GF-D8 (cell line): ENCODE data around the gene HP.
A peak's percentile ranks its signal among the peaks of the same experiment; 100 is the strongest.
"Not testable (repeated sequence)": the region's sequence is repeated elsewhere in the genome, so short reads cannot be mapped to it uniquely, and the experiment has no call there.

Experiments used
- DNase-seq: peaks from one replicate; lab custom pipeline; 2025; lab: John Stamatoyannopoulos, UW

Gene HP

DNA sequence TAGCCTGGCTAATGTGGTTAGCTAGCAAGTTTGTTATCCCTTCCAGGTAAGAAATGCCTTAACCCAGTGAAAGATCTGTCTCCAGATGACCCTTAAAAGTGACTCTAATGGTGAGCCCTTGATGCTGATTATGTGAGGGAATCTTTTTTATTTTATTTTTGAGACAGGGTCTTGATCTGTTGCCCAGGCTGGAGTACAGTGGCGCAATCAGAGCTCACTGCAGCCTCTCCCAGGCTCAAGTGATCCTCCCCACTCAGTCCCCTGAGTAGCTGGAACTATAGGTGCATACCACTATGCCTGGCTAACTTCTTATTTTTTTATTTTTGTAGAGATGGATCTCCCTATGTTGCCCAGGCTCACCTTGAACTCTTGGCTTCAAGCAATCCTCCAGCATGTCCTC, 10.8 kb upstream of the HP start:
- no peak for DNase-seq

DNA sequence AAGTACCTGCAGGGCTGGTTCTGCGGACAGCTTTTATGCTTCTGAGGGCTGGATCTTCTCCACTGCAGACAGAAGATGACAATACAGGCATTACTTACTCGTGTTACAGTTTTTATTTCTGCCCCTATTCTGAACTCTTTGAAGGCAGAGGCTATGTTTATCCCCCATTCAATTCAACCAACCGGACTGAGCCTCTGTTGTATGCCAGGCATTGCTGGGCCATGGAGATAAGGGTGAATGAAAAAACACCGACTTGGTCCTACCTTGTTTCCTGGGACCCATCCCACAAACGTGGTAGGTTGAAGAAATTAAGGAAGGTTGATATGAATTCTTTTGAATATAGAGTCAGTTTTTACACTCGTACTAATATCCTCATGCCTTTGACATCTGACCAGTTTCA, 10.0 kb upstream of the HP start:
- DNase-seq: no peak

DNA sequence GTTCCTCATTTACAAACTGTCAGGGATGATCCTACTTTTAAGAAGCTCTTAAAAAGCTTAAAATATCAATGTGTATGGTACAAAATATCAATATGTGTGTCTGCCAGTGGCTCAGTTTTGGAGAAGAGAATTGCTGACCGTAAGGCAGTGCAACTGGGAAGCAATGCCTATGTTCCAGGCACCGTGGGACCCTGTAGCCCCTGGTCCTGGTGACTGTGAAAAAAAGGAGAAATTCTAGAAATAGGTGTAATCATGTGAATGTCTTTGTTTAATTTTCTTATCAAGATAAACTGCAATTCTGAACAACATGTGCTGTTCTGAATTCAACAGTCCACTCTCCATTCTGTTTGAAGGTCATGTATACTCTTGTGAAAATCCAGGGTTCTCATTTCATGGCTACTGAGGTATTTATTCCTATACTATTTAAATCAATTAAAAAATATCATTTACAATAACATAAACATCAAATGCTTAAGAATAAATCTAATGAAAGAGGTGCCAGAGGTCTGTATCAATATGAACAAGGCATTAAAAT, 9.4 kb upstream of the HP start:
- no peak for DNase-seq

GRCh38 chr16:72049110-72049509, 5.2 kb upstream of the HP start:
- no peak for DNase-seq

GRCh38 chr16:72050769-72051464, 3.4 kb upstream of the HP start:
- DNase-seq: peak; percentile 30

- peak; percentile 78 for DNase-seq
Measured at GRCh38 chr16:72051818-72052217, 2.5 kb upstream of the HP start.

GRCh38 chr16:72055911-72056310, 1.6 kb downstream of the HP start:
- DNase-seq: no peak

GRCh38 chr16:72057313-72057712, 3.0 kb downstream of the HP start:
- not testable (repeated sequence) for DNase-seq

GRCh38 chr16:72059060-72059459, 4.8 kb downstream of the HP start:
- not testable (repeated sequence) for DNase-seq

DNA sequence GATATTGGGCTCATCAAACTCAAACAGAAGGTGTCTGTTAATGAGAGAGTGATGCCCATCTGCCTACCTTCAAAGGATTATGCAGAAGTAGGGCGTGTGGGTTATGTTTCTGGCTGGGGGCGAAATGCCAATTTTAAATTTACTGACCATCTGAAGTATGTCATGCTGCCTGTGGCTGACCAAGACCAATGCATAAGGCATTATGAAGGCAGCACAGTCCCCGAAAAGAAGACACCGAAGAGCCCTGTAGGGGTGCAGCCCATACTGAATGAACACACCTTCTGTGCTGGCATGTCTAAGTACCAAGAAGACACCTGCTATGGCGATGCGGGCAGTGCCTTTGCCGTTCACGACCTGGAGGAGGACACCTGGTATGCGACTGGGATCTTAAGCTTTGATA, 6.1 kb downstream of the HP start:
- DNase-seq: no peak

DNA sequence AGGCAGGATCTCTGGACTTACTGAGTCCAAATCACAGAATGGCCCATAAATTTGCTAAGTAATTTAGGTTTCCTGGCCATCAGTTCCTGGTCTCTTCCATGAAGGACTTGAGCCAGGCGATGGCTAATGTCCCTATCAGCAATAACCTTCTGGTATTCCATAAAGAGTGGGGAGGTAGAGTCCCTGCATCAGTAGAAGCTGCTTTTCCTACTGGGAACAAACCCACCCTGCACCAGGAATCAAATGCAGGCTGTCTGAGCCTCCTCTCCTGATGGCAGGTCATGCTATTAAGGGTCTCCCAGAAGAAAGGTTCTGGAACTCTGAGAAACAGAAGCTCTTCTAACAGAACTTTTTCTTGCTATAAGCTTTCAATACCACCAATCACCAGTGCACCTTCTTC, 7.3 kb downstream of the HP start:
- no peak for DNase-seq

DNA sequence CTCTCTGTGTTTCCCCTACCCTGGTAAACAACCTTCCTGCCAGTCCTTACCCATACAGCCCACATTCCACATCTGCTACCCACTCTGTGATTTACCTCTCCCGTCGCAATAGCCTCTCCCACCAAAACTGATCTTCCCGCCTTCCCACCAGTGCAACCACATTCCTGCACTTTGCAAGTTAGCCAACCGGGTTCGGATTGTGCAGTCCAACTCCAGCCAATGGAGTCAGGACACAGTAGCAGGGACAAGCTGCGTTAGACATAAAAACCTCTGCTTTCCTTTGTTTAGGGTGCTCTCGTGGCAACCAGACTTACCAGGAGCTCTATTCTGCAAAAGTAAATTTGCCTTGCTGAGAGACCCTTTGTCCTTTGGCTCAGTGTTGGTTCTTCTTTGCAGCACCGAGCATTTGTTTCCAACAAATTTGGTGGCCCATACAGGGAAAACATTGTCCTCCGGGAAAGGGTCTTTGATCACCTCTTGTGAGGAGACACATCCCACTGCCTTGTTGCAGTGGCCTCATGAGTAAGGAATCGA, 10.1 kb downstream of the HP start:
- no peak for DNase-seq

DNA sequence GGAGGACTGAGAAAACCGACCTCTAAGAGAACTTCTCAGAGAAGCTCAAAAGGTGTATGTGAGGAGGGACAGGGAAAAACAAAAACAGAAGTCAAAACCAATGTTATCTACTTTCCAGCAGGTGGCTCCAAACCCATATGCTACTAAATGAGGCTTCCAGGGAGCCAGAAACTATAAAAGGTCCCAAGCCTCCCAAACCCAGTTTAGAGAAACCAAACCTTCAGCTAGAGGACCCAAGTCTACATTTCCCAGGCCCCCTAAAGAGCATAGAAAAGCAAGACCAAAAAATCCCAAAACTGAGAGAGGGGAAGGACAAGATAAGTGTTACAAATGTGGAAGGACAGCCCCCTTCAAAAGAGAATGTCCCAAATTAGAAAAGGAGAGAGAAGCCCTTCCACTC, 12.4 kb downstream of the HP start:
- peak; percentile 9 for DNase-seq

GRCh38 chr16:72068930-72069329, 14.6 kb downstream of the HP start:
- DNase-seq: no peak

- no peak for DNase-seq
Measured at GRCh38 chr16:72072514-72073342, 18.4 kb downstream of the HP start.

GRCh38 chr16:72073560-72074230, 19.4 kb downstream of the HP start:
- no peak for DNase-seq

GRCh38 chr16:72075067-72075466, 20.8 kb downstream of the HP start:
- DNase-seq: not testable (repeated sequence)

GRCh38 chr16:72076991-72077706, 22.8 kb downstream of the HP start:
- not testable (repeated sequence) for DNase-seq

GRCh38 chr16:72083778-72084404, 29.6 kb downstream of the HP start:
- DNase-seq: no peak

GRCh38 chr16:72084445-72084844, 30.1 kb downstream of the HP start:
- DNase-seq: no peak

DNA sequence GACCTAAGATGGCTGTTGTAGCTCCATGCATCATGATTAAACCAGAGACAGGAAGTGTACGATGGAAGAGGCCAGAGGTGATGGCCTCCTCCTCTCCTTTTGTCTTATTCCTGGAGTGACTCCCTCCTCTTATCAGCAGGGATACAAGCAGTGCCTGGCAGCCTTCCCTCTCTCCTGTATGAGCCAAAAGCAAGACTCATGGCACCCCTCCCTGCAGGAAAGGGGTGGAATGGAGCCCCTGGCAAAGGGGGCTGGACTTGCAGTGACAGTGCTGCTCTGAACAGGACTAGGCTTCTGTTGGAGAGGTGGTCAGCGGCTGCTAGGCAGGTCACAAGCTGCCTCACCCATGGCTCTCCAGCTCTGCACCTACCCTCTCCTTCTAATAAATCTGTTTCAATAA, 30.7 kb downstream of the HP start:
- DNase-seq: no peak
